Suprapubic skin (tissue), 4 donors: ENCODE measurements around the gene ATXN1L.

Experiments used
- EP300 ChIP-seq: sonication (generic); formaldehyde crosslinking; IDR thresholded peaks from one replicate; pipeline ENCODE4 v1.6.1; 2017; ENCODE audit warnings: antibody characterized with exemption
- POLR2A ChIP-seq, 2 donors: fragments of 450-650 bp; IDR thresholded peaks; one replicate each; pipeline ENCODE4 v1.6.1; 2017; ENCODE audit warnings: antibody characterized with exemption in 2 of 2, mild to moderate bottlenecking in 2 of 2, moderate library complexity in 2 of 2
- POLR2AphosphoS5 ChIP-seq, 3 donors: sonication (generic); formaldehyde crosslinking; IDR thresholded peaks; one replicate each; pipeline ENCODE4 v1.6.1; 2017; ENCODE audit warnings: antibody characterized with exemption in 3 of 3
- TF ChIP-seq, protein P1 (sequence below), 2 donors: fragments of 200-600 bp in 1 of 2; fragments of 450-650 bp in 1 of 2; sonication (generic) in 1 of 2; IDR thresholded peaks; one replicate each; pipeline ENCODE4 v1.5.1; 2016 to 2019; ENCODE audit warnings: antibody characterized with exemption in 2 of 2, mild to moderate bottlenecking in 1 of 2, moderate library complexity in 1 of 2

DNA sequence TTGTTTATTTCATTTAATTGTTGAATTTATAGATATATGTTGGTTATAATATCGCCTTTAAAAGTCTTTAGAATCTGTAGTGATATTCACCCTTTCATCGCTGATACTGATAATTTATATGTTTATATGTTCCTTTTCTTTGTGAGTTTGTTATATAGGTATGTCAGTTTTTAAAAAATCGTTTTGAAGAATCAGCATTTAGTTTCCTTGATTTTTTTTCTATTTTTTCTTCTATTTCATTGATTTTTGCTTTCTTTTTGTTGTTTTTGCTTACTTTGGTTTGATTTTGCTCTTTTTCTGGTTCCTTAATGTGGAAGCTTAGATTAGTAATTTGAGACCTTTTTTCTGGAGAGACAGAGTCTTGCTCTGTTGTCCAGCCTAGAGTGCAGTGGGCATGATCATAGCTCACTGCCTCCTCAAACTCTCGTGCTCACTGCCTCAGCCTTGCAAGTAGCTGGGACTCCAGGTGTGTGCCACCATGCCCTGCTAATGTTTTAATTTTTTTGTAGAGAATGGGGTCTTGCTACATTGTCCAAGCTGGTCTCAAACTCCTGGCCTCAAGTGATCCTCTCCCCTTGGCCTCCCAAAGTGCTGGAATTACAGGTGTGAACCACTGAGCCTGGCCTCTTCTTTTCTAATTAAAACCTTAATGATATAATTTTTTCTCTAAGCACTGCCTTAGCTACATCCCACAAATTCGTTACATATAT is 57.0 kb downstream of the ATXN1L start:
- TF ChIP-seq POLR2A (IDR thresholded peaks at IDR 0.05): no peak
- TF ChIP-seq, protein P1, sequence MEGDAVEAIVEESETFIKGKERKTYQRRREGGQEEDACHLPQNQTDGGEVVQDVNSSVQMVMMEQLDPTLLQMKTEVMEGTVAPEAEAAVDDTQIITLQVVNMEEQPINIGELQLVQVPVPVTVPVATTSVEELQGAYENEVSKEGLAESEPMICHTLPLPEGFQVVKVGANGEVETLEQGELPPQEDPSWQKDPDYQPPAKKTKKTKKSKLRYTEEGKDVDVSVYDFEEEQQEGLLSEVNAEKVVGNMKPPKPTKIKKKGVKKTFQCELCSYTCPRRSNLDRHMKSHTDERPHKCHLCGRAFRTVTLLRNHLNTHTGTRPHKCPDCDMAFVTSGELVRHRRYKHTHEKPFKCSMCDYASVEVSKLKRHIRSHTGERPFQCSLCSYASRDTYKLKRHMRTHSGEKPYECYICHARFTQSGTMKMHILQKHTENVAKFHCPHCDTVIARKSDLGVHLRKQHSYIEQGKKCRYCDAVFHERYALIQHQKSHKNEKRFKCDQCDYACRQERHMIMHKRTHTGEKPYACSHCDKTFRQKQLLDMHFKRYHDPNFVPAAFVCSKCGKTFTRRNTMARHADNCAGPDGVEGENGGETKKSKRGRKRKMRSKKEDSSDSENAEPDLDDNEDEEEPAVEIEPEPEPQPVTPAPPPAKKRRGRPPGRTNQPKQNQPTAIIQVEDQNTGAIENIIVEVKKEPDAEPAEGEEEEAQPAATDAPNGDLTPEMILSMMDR (IDR thresholded peaks at IDR 0.05): no peak
- no peak for TF ChIP-seq POLR2AphosphoS5 (IDR thresholded peaks at IDR 0.05)
- TF ChIP-seq EP300: no peak
